Jurkat, Clone E6-1 (cell line): ENCODE measurements around the gene RPL7A.
"Not testable (repeated sequence)": the region's sequence is repeated elsewhere in the genome, so short reads cannot be mapped to it uniquely, and the experiment has no call there.

Experiments used
- DNase-seq: peaks from one replicate; pipeline ENCODE4 v3.0.0-alpha.2; 2011; ENCODE audit warnings: low read depth, low spot score
- H3K4me3 ChIP-seq: 2 replicates; pipeline ENCODE4 v1.5.1; 2011; ENCODE audit warnings: mild to moderate bottlenecking, low read length, control low read depth, moderate library complexity

Gene RPL7A

DNA sequence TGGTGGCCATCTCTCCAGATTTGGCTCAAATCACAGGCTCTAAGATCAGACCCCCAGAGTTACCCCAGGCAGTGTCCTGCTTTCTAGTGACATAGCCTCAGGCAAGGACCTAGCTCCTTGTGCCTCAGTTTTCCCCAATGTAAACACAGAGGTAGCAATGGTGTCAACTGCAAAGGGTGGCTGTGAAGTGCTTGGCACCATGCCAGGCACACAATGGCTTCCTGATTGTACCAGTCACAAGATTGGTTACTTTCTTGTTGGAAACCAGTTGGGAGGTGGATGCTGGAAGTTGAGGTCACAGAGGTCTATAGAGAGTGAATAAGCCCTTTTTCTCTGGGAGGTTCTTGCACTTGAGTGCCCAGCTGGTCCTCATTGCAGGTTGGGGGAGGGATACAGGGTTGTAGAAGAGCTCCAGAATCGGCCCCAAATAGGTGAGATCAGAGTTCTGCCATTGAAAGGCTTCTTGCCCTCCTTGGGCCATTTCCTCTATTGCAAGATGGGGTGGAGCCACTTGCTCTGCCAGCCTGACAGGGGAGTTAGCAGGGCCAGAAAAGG, 30.5 kb downstream of the RPL7A start:
- DNase-seq: no peak
- H3K4me3 ChIP-seq: no peak overlapping the region

DNA sequence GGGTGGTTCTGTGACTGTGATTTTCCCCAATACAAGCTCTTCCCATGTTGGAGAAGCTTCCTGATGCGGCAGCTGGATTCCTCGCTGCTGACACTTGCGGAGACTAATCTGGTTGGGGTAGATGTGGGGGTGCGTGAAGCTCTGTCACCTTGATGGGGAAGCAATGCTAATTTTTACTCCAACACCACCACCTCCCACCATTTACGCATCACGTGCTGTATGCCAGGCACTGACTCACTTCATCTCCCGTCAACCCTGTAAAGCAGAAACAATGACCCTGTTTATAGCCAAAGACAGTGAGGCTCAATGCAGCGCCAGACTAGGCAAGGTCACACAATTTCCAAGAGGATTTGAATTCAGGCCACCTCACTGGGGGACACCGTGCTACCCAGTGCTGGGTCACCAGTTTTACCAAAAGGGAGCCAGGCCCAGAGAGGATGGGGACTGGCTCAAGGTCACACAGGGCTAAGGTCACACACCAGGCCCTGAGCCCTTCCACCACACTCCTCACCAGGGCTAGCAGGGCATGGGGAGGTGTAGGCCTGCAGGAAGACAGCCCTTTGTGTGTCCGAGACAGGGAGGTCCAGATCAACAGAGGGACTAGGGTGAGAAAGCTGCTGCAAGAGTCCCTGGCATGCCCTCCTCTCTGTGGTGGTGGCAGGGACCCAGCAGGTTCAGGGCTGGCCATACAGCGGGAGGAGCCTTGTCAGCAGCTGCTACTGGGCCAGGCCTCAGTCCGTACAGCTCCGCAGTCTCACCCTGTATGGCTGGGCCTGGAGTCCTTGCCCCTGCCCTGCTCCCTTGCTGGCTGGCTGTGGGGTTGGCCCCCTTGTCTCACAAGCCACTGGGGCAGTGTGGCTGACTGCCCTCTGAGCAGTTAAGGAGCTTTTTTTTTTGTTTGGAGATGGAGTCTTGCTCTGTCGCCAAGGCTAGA, 31.4 kb downstream of the RPL7A start:
- no peak overlapping the region for H3K4me3 ChIP-seq
- no peak for DNase-seq

DNA sequence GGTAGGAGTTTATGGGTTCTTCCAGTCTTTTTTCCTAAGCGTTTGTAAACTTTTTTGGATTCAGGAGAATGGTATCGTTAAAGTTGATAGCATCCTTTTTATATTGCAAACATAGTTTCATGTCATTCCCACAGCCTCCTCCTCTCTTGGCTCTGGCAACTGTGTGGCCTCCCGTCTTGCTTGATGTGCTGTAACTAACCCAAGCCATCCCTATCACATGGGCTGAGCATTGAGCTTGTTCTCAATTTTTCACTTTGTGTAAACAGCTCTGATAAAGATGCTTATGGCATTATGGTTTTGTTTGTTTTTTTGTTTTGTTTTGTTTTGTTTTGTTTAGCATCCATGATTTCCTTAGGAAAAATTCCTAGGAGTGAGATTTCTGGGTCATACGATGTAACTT, 32.7 kb downstream of the RPL7A start:
- no peak overlapping the region for H3K4me3 ChIP-seq
- no peak for DNase-seq

DNA sequence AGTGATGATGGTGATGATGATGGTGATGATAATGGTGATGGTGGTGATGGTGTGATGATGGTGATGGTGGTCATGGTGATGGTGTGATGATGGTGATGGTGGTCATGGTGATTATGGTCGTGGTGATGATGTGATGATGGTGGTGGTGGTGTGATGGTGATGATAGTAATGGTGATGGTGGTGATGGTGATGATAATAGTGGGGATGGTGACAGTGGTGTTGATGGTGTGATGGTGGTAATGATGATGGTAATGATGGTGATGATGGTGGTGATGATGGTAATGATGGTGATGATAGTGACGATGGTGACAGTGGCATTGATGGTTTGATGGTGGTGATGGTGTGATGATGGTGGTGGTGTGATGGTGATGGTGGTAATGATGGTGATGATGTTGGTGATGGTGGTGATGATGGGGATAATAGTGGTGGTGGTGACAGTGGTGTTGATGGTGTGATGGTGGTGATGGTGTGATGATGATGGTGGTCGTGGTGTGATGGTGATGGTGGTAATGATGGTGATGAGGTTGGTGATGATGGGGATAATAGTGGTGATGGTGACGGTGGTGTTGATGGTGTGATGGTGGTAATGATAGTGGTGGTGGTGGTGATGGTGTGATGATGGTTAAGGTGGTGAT, 34.6 kb downstream of the RPL7A start:
- H3K4me3 ChIP-seq: no peak overlapping the region
- DNase-seq: no peak

DNA sequence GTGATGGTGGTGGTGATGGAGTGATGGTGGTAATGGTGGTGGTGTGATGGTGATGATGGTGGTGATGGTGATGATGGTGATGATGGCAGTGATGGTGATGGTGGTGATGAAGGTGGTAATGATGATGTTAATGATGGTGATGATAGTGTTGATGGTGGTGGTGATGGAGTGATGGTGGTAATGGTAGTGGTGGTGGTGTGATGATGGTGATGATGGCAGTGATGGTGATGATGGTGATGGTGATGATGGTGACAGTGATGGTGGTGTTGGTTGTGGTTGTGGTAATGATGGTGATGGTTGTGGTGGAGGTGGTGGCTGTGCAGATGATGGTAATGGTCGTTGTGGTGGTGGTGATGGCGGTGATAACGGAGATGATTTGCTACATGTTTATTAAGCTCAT, 35.4 kb downstream of the RPL7A start:
- DNase-seq: no peak
- H3K4me3 ChIP-seq: no peak overlapping the region

DNA sequence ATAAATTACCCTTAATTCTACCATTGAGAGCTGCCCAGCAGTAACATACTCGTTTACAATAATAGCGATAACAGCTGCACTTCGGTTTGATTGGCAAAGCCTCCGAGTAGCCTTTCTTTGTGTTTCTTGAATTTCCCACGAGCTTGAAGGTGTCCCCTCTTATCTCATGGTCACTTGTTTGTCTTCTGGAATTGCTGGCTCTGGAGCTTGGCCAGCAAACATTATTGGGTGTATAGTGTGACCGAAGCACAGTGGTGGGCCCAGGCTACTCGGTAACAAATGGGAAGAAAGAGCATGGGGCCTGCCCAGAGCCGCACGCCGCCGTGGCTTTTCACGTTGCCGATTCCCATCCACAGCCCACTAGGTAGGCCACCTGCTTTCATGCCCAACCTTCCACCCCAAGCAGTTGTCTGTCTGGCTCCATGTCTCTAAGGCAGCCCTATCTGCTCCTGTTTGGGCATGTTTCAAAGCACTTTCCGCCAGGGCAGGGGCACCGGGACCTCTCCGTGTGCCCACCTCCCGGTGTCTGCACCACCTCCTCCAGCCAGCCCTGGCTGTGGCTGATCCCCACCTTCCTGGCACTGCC, 36.8 kb downstream of the RPL7A start:
- DNase-seq: no peak
- no peak overlapping the region for H3K4me3 ChIP-seq

DNA sequence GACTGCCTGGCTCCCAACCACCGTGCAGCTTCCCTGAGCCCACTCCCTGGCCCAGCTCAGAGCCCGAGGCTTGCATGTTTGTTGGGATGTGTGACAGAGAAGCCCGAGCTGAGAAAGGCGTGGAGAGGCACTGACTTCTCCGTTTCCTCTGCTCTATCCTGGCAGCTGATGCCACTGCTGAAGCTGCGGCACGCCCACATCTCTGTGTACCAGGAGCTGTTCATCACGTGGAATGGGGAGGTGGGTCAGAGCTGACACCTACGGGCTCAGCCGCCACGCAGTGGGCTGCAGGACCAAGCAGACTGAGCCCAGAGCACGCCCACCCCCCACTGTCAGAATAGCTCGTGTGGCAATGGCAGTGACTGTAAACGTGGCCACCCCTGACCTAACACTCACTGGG, 37.4 kb downstream of the RPL7A start:
- no peak overlapping the region for H3K4me3 ChIP-seq
- DNase-seq: no peak

DNA sequence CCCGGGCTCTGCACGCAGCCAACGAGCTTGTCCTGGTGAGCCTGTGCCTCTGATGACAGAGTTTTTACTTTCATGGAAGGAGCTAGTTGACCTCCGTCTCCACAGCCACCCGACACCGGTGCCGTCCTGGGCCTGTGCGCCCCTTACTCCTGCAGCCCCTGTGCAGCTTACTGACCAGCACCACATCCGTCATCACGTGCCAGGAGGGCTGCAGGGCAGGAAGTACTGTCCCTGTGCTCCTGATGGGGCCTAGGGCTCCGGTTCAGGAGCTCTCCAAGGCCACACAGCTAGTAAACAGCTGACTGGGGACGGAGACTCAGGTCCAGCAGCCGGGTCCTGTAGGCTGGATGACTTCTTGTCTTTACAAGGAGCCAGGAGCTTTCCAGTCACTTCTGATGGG, 38.3 kb downstream of the RPL7A start:
- H3K4me3 ChIP-seq: no peak overlapping the region

DNA sequence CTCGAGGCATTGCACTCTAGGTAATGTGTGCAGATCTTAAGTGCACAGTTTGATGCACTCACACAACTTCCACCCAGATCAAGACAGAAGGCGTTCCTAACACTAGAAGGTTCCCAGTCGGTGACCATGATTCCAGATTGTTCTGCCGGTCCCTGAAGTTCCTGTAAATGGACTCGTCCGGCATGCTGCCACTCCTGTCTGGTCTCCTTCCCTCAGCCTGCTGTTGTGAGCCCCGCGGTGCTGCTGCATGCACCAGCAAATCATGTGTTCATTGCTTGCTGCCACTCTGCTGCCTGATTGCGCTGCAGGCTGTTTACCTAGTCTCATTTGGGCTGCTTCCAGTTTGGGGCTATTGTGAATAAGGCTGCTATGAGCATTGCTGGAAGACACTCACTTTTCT, 39.7 kb downstream of the RPL7A start:
- DNase-seq: no peak

More for the DNA sequence above, 38.3 kb downstream of the RPL7A start:
- no peak for DNase-seq

DNA sequence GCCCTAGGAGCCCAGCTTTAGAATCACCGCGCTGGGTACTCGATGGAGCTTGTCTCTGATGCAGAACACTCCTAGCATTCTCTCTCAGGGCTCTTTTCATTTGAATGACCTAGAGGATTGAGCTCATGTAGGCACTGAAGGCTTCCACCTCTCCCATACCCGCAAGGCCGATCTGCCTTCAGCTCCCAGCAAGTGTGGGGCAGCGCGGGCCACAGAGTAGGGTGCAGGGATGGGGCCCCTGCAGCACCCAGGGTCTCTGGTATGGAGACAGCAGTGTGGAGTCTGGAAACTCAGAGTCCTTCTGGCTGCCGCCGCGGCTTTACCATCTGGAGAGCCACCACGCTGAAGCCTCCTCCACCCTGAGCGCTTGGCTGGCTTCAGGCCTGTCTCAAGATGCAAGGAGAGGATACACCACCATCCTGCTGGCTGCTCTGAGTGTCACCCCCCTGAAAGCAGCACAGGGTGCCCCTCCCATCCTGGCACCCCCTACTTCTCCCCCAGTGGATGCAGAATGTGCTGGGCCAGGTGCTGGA, 41.1 kb downstream of the RPL7A start:
- H3K4me3 ChIP-seq: no peak overlapping the region
- no peak for DNase-seq

More for the DNA sequence above, 39.7 kb downstream of the RPL7A start:
- H3K4me3 ChIP-seq: no peak overlapping the region

DNA sequence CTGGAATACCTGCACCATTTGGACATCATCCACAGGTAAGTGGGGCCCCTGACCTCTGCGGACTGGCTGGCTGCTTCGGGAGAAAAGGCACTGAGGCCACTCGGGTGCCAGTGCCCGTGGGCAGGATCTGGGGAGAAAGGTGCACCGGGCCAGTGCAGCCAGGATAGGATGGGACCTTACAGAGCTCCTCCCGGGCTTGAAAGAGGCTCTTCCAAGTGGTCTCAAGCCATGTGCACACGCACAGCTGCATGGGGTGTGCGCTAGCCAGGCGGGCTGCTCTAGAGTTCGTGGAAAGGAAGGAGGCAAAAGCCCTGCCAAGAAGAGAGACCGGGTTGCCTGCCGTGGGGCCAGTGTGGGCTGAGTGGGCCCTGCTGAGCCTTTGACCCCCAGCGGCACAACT, 41.5 kb downstream of the RPL7A start:
- DNase-seq: no peak
- H3K4me3 ChIP-seq: no peak overlapping the region

DNA sequence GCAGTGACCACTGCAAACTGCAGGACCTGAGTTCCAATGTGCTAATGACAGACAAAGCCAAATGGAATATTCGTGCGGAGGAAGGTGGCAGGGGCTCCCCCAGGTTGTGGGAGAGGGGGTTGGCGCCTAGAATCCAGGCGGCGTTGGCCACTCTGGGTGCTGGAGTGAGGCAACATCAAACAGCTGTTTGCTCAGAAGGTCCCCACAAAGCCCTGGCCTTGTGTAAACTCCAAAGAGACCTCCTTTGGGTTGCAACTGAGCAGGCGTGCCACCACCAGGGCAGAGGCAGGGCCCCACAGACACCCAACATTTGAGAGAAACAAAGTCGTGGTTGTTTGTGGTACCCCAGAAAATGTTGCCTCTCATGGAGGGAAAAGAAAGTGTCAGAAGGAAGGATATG, 42.7 kb downstream of the RPL7A start:
- DNase-seq: no peak
- H3K4me3 ChIP-seq: no peak overlapping the region

DNA sequence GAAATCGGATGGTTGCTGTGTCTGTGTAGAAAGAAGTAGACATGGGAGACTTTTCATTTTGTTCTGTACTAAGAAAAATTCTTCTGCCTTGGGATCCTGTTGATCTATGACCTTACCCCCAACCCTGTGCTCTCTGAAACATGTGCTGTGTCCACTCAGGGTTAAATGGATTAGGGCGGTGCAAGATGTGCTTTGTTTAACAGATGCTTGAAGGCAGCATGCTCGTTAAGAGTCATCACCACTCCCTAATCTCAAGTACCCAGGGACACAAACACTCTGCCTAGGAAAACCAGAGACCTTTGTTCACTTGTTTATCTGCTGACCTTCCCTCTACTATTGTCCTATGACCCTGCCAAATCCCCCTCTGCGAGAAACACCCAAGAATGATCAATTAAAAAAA, 43.4 kb downstream of the RPL7A start:
- DNase-seq, H3K4me3 ChIP-seq: not testable (repeated sequence)

DNA sequence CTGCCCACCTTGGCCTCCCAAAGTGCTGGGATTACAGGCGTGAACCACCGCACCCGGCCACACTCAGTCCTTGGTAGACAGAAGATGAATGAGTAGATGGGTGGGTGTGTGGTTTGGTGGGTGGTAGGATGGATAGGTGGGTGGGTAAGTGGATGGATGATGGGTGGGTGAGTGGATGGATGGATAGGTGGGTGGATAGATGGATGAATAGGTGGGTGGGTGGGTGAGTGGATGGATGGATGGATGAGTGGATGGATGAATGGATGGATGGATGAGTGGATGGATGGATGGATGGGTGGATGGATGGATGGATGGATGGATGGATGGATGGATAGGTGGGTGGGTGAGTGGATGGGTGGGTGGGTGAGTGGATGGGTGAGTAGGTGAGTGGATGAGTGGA, 44.3 kb downstream of the RPL7A start:
- H3K4me3 ChIP-seq, DNase-seq: not testable (repeated sequence)

DNA sequence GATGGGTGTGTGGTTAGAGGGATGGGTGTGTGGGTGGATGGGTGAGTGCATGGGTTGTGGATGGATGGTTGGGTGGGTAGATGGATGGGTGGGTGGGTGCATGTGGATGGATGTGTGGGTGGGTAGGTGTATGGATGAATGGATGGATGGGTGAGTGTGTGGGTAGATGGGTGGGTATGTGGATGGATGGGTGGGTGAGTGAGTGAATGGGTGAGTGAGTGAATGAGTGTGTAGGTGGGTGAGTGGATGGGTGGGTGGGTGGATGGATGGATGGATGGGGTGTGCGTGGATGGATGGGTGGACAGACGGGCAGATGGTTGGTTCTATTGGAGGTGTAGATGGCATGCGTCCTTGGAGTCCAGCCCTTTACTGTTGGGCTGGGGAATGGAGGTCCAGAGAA, 45.4 kb downstream of the RPL7A start:
- DNase-seq: no peak

DNA sequence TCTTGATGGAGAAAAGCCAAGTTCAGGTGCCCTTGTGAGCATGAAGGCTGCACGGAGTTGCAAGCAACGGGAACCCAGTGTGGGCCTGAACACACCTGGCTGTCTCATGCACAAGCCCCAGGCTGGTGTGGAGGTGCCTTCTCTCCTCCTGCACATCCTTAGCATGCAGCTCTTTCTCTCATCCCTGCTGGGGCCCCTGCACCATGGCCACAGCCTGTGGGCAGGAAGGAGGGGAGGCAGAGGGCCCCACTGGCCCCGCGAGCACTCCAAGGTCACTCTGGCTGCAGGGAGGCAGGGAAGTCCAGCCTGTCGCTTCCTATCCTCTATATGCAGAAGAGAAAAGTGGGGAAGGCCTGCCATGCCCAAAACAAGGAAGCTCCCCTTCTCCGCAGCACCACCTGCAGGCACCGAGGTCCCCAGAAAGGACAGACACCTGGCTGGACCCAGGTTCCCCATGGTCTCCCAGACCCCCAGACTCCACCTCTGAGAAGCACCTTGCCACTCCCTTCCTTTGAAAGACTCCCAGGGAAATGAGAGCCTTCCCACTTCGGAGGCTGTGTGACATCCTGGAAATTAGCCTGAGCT, 46.8 kb downstream of the RPL7A start:
- DNase-seq: no peak
- no peak overlapping the region for H3K4me3 ChIP-seq

More for the DNA sequence above, 45.4 kb downstream of the RPL7A start:
- H3K4me3 ChIP-seq: no peak overlapping the region

DNA sequence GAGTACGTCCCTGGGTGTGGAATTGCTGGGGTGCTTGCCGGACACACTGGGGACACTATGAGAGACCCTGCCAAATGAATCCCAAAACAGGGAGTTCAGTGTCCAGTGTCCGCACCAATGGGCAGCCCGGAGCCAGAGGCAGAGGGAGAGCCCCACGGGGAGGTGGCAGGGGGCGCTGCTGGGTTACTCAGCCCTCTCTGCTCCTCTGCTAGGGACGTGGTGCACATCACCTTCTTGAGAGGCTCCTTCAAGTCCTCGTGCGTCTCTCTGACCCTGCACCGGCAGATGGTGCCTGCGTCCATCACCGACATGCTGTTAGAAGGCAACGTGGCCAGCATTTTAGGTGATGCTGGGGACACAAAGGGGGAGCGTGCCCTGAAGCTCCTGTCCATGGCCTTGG, 48.9 kb downstream of the RPL7A start:
- DNase-seq: no peak
- H3K4me3 ChIP-seq: no peak overlapping the region

DNA sequence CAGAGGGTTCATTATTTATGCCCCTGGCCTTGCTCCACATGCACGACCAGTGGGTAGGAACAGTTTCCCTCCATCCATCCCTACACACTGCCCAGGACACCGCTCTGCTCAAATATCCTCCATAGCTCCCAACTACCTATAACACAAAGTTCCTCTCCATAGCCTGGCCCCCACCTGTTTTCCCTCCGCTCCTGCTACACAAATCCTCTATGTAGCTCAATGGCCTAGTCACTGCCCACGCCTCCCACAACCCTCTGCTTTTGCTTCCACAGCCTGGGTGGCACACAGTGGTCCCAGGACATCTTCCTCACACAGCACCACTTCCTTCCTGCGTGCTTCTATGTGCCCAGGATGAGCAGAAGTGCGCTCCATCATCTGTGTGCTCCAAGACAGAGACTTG, 49.4 kb downstream of the RPL7A start:
- H3K4me3 ChIP-seq: no peak overlapping the region
- DNase-seq: no peak

DNA sequence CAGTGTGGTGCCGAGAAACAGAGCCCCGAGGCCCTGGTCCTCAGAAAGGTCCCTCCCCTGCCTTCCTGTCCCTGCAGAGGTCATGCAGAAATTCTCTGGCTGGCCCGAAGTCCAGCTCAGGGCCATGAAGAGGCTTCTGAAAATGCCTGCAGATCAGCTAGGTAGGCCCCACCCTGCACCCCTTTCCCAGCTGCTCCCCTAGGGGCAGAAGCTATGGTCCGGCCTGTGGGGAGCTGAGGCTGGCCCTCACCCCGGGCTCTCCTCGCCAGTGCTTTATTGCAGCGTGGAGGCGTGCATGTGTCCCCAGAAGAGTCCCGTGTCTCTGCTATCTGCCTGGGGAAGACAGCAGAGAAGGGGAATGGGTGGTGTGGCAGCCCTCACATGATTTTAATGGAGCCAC, 49.9 kb downstream of the RPL7A start:
- H3K4me3 ChIP-seq: no peak overlapping the region
- DNase-seq: no peak
